BLaER1 (cell line): ENCODE results near the gene ZWILCH.
"Not testable (repeated sequence)": the region's sequence is repeated elsewhere in the genome, so short reads cannot be mapped to it uniquely, and the experiment has no call there.

Source experiments
- H3K27ac ChIP-seq: shearing (Covaris generic); formaldehyde crosslinking; 2 replicates; pipeline ENCODE4 v1.8.1; 2022
- H3K27me3 ChIP-seq: shearing (Covaris generic); formaldehyde crosslinking; 2 replicates; pipeline ENCODE4 v1.8.1; 2022
- H3K36me3 ChIP-seq: shearing (Covaris generic); formaldehyde crosslinking; 2 replicates; pipeline ENCODE4 v1.8.1; 2022
- H3K4me1 ChIP-seq: shearing (Covaris generic); formaldehyde crosslinking; 2 replicates; pipeline ENCODE4 v1.8.1; 2022
- H3K4me2 ChIP-seq: shearing (Covaris generic); formaldehyde crosslinking; 2 replicates; pipeline ENCODE4 v1.8.1; 2022
- H3K4me3 ChIP-seq: shearing (Covaris generic); formaldehyde crosslinking; 2 replicates; pipeline ENCODE4 v1.8.1; 2022
- H3K9ac ChIP-seq: shearing (Covaris generic); formaldehyde crosslinking; 2 replicates; pipeline ENCODE4 v1.8.1; 2022
- H3K9me3 ChIP-seq: shearing (Covaris generic); formaldehyde crosslinking; 2 replicates; pipeline ENCODE4 v1.8.1; 2022
- H4K20me1 ChIP-seq: shearing (Covaris generic); formaldehyde crosslinking; 2 replicates; pipeline ENCODE4 v1.8.1; 2022
- Cebpa-rat ChIP-seq: shearing (Covaris generic); IDR thresholded peaks from 2 replicates; pipeline ENCODE4 v1.8.1; 2022

Gene ZWILCH

DNA sequence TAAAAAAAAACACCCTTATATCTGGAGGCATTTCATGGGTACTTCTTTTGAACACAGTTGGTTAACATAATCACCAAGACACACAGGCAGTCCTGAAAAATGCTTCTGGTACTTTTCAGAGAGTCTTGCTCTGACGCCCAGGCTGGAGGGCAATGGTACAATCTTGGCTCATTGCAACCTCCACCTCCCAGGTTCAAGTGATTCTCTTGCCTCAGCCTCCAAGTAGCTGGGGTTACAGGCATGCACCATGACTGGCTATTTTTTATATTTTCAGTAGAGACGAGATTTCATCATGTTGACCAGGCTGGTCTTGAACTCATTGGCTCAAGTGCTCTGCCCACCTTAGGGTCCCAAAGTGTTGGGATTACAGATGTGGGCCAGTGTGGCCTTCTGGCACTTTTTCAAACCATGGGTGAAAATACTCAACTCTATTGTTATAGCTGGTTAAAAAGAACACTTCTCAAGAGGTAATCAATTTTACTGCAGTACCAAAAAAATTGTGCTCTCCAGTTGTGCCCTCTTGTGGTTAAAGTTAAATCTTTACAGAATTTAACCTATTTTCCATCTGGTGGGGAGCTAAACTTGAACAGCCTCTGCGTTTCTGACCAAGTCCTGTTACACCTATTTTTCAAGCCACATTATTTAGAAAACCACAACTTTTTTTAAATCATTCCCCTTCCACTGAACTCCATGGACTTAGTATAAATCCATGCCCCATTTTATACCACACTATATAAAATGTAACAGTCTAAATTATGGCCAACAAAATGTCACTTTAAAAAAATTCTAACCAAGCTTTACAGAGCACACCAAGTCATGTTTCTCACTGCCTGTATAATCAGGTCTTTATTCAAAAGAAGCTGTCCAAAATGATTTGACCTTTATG lies 6.4 kb upstream of the ZWILCH start:
- no peaks in the 10 kb centered on the region for H3K9me3 ChIP-seq
- H3K27me3 ChIP-seq, result no peaks in the 10 kb centered on the region
- peak overlapping the region; percentile 8; the same call in 1 of the 2 replicates for H3K27ac ChIP-seq
- H3K4me1 ChIP-seq, result peaks cover 65% of the 10 kb centered on the region
- TF ChIP-seq Cebpa-rat, result no peak
- H4K20me1 ChIP-seq, result peaks cover 59% of the 10 kb centered on the region
- no peak overlapping the region for H3K4me3 ChIP-seq
- H3K36me3 ChIP-seq, result peaks cover 82% of the 10 kb centered on the region
- H3K9ac ChIP-seq, result peak overlapping the region; percentile 89; the same call in 1 of the 2 replicates
- H3K4me2 ChIP-seq, result peak overlapping the region; percentile 80

DNA sequence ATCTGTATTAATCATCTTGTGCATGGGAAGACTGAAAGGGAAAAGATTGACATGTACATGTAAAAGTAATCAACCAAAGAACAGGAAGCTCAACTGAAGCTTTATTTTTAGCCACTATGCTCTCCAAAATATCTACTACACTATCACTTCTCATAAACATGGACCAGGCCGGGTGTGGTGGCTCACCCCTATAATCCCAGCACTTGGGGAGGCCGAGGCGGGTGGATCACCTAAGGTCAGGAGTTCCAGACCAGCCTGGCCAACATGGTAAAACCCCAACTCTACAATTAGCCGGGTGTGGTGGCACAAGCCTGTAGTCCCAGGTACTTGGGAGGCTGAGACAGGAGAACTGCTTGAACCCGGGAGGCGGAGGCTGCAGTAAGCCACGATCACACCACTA lies 4.8 kb upstream of the ZWILCH start:
- Histone ChIP-seq H3K4me3 (peak overlapping the region; percentile 39; the same call in 1 of the 2 replicates), H3K4me1 (peaks cover 65% of the 10 kb centered on the region), H3K9ac (peak overlapping the region; percentile 98), H3K4me2 (peak overlapping the region; percentile 90), H3K27ac (peak overlapping the region; percentile 66), H3K36me3 (peaks cover 66% of the 10 kb centered on the region), H4K20me1 (peaks cover 66% of the 10 kb centered on the region)
- H3K27me3 ChIP-seq, H3K9me3 ChIP-seq: not testable (repeated sequence)

DNA sequence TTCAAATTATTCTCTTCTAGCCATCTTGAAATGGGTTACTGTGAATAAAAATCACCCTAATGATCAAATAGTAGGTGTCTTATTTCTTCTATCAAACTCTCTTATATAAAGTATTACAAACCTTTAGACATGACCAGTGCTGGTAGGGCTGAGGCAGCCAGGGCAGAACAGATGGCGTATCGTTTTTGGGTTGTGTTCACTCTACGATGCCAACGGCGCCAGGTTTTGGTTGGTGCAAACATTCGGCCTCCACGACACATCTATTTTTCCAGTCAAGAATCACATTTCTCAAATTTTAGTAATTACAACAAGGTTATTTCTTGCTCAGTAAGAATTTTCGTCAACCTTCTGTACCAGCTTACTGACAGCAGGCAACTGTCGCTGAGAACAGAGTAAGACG lies 2.6 kb upstream of the ZWILCH start:
- peak overlapping the region; percentile 95; the same call in 1 of the 2 replicates for H3K27ac ChIP-seq

DNA sequence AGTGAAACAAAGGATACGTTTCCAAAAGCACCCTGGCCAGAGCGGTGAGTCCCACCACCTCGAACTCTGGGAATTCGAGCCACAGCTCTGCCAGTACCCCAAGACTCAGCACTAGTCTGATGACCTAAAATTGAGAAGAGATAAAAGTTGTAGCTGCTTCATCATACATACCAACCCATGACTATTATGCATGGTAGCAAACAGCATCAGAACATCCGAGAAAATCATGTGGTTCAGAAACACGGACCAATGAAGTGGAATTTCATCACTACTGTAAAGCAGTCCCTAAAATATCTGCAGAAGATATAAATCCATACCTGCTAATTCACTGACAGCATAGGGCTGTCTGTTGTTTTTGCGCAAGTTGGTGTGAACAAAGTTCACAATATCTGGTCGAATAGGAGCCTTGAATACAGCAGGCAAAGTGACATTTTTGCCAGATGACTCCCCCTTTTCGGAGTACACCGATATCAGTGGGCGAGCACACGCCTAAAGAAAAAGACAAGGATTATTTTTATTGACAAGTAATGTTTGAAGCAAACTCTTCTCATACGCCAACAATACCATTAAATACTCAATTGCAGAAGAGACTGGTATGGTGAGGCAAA lies 2.0 kb upstream of the ZWILCH start:
- not testable (repeated sequence) for H3K9me3 ChIP-seq, H3K27me3 ChIP-seq
- H4K20me1 ChIP-seq, result peaks cover 63% of the 10 kb centered on the region
- H3K27ac ChIP-seq, result peak overlapping the region; percentile 95
- peak overlapping the region; percentile 98 for H3K9ac ChIP-seq
- peaks cover 54% of the 10 kb centered on the region for H3K36me3 ChIP-seq
- peak overlapping the region; percentile 90 for H3K4me2 ChIP-seq
- peak overlapping the region; percentile 86 for H3K4me3 ChIP-seq
- peaks cover 63% of the 10 kb centered on the region for H3K4me1 ChIP-seq

More for the DNA sequence above, 2.6 kb upstream of the ZWILCH start:
- Histone ChIP-seq H4K20me1 (peaks cover 66% of the 10 kb centered on the region), H3K4me2 (peak overlapping the region; percentile 90), H3K9me3 (no peaks in the 10 kb centered on the region), H3K4me1 (peaks cover 65% of the 10 kb centered on the region), H3K9ac (peak overlapping the region; percentile 98), H3K36me3 (peaks cover 55% of the 10 kb centered on the region), H3K4me3 (peak overlapping the region; percentile 86), H3K27me3 (no peaks in the 10 kb centered on the region)
- no peak for TF ChIP-seq Cebpa-rat

DNA sequence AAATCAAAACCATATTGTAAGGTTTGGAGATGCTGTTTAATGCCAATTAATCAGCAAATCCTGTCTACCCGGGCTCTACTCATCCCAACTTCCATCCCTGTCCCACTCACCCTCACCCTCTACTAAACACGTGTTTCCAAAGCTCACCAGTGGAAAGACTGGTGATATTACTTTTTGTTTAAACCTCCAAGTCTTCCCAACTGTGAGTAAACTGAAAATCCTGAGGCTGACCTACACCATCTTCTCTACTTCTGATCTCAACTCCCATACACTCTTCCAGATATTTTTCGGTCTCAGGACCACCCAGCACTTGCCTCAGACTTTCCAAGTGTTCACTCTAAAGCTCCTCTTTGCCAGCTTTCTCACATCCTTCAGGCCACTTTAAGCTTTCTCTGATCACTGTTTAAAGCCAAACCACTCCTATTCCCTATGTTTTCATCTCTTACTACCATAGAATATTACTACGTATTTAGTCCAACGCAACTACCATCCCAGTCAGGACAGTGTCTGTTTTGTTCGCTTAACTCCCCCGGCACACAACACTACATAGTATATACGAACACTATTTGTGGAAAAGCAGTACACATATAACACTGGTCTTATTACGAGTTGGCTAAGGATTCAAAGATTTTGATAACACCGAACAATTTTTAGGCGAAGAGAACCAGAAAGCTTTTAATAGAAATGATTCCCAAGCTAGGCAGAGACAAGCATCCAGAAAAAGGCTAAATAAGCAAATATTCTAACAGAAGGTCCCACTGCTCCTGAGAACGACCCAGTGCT lies 1.2 kb upstream of the ZWILCH start:
- Histone ChIP-seq H3K4me1 (peaks cover 59% of the 10 kb centered on the region), H3K9ac (peak overlapping the region; percentile 98), H3K9me3 (no peaks in the 10 kb centered on the region), H3K4me3 (peak overlapping the region; percentile 86), H4K20me1 (peaks cover 54% of the 10 kb centered on the region), H3K27ac (peak overlapping the region; percentile 95), H3K4me2 (peak overlapping the region; percentile 90), H3K27me3 (no peaks in the 10 kb centered on the region), H3K36me3 (peaks cover 49% of the 10 kb centered on the region)
- TF ChIP-seq Cebpa-rat, result no peak

DNA sequence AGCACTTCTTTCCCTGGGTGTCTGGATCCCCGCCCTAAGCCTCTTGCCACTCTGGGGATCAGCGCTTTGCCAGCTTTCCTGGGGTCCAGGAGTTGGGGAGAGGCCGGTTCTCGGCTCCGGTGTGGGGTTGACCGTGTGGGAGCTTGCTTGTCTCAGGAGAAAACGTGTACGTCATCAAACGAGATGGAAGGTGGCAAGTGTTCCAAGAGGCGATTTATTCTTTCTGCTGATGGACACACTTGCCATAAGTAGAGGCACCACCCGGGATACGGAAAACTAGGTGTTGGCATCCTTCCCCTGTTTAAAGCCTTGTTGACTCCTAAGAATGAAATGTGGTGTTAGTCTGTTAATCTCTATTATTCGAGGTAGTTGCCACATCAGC lies 295 bp downstream of the ZWILCH start:
- Histone ChIP-seq H3K27me3 (no peaks in the 10 kb centered on the region), H3K4me3 (peak overlapping the region; percentile 86), H3K9me3 (no peaks in the 10 kb centered on the region), H4K20me1 (peaks cover 40% of the 10 kb centered on the region), H3K9ac (peak overlapping the region; percentile 98), H3K36me3 (peaks cover 41% of the 10 kb centered on the region), H3K4me2 (peak overlapping the region; percentile 91), H3K27ac (peak overlapping the region; percentile 95), H3K4me1 (peaks cover 47% of the 10 kb centered on the region)
- TF ChIP-seq Cebpa-rat, result no peak

DNA sequence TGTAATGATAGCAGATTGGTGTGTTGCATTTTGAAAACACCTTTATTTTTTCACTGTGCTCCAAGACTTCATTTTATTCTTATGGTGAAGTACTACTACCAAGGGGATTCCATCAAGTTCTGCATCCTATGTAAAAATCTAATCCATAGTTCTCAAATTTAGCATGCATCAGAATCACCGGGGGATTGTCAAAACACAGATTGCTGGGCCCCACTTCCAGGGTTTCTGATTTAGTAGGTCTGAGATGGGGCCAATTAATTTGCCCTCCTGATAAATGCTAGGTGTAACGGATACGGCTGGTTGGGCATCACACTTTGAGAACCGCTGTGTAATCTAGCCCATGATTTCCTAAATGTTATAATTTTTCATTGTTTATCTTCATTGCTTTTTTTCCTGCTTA lies 692 bp downstream of the ZWILCH start:
- H3K4me1 ChIP-seq, result peaks cover 43% of the 10 kb centered on the region
- peak overlapping the region; percentile 95; the same call in 1 of the 2 replicates for H3K27ac ChIP-seq
- TF ChIP-seq Cebpa-rat, result no peak
- H4K20me1 ChIP-seq, result peaks cover 36% of the 10 kb centered on the region
- peak overlapping the region; percentile 86 for H3K4me3 ChIP-seq
- no peaks in the 10 kb centered on the region for H3K27me3 ChIP-seq
- no peaks in the 10 kb centered on the region for H3K9me3 ChIP-seq
- H3K4me2 ChIP-seq, result peak overlapping the region; percentile 91
- H3K36me3 ChIP-seq, result peaks cover 41% of the 10 kb centered on the region
- H3K9ac ChIP-seq, result peak overlapping the region; percentile 98

DNA sequence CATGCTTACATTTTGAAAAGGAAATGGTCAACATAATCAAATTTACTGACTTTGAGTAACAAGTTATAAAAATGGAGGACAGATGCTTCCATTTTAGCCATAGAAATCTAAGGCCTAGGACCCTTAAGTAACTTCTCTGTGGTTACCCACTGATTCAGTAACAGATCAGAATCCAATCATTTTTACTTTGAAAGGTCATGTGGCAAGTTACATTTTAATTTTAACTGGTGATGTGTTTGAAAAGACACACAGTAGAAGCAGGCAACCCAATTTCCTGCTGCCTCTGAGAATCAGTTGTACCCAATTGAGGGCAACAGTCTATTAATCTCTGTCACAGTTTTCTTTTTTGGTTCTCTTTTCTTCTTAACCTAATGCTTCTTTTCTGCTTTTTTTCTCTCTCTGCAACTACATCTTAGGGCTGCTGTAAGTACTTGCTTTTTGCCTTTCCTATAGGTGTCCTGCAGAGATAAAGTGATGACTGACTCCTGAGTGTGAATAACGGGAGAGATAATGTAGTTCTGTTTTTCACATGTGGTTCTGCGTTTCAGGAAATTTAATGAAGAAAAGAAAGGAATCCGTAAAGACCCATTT lies 3.3 kb downstream of the ZWILCH start:
- Histone ChIP-seq H3K27me3 (no peaks in the 10 kb centered on the region), H3K4me1 (peaks cover 17% of the 10 kb centered on the region), H4K20me1 (peaks cover 10% of the 10 kb centered on the region), H3K36me3 (peaks cover 37% of the 10 kb centered on the region), H3K4me2 (0 out of 2 replicates have a peak overlapping the region, but pooled peaks have one; percentile 10), H3K9me3 (no peaks in the 10 kb centered on the region), H3K9ac (no peak overlapping the region), H3K27ac (no peak overlapping the region), H3K4me3 (no peak overlapping the region)
- TF ChIP-seq Cebpa-rat, result no peak

DNA sequence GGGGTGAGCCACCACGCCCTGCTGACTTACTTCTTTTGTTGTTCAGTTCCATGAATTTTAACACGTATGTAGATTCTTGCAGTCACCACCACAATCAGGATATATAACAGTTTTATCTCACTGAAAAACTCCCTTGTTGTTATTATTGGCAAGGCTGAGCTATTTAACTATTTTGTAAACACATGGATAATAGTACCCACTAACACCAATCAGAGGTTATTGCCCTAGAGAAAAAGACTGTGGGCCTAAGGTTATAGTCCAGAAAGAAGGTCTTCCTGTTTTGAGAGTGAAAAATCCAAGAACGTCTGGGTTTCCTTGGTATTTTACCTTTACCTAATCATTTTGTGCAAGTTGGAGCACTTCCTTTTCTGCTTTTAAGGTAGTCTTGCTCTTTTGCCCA lies 9.5 kb downstream of the ZWILCH start:
- Histone ChIP-seq H3K9me3 (no peaks in the 10 kb centered on the region), H3K4me2 (no peak overlapping the region), H3K4me1 (no peaks in the 10 kb centered on the region), H4K20me1 (no peaks in the 10 kb centered on the region), H3K36me3 (peaks cover 79% of the 10 kb centered on the region), H3K9ac (no peak overlapping the region), H3K27ac (no peak overlapping the region), H3K4me3 (no peak overlapping the region), H3K27me3 (no peaks in the 10 kb centered on the region)
- TF ChIP-seq Cebpa-rat, result no peak
